HEK293 (cell line): Measurements from ENCODE around the gene SPECC1.
A peak's percentile ranks its signal among the peaks of the same experiment; 100 is the strongest.

Source experiments
- CTCF ChIA-PET: fragments of 350-600 bp; formaldehyde crosslinking; extraction: SDS; loops from one replicate; lab custom pipeline; 2021; ENCODE audit warnings: antibody characterized with exemption; lab: Yijun Ruan, JAX
- POLR2A ChIA-PET: fragments of 300-600 bp; formaldehyde crosslinking; extraction: SDS; loops from one replicate; lab custom pipeline; 2020; ENCODE audit warnings: antibody characterized with exemption, inconsistent platforms; lab: Yijun Ruan, JAX
- H3K27ac ChIP-seq: fragments of 200-500 bp; sonication (Bioruptor generic); 2 replicates; pipeline ENCODE4 v1.5.1; 2014; ENCODE audit warnings: low read depth, low read length, control low read depth, inconsistent platforms; ENCODE audit errors: extremely low read depth
- H3K36me3 ChIP-seq, 2 experiments: fragments of 200-500 bp in 1 of 2; sonication (Bioruptor generic) in 1 of 2; 1 replicate in 1 of 2; 2 replicates in 1 of 2; pipeline ENCODE4 v1.5.1; 2014 to 2017; ENCODE audit warnings: inconsistent platforms in 2 of 2, low read length in 2 of 2; ENCODE audit not compliant: control insufficient read depth in 2 of 2, insufficient read depth in 1 of 2
- H3K4me1 ChIP-seq: fragments of 200-500 bp; sonication (Bioruptor generic); 2 replicates; pipeline ENCODE4 v1.5.1; 2014; ENCODE audit warnings: mild to moderate bottlenecking, low read length, inconsistent platforms; ENCODE audit not compliant: control insufficient read depth, insufficient read depth
- H3K4me3 ChIP-seq: 2 replicates; pipeline ENCODE4 v1.5.1; 2011; ENCODE audit warnings: low read depth, mild to moderate bottlenecking, control low read depth, low read length, moderate library complexity
- H3K9me3 ChIP-seq: fragments of 200-500 bp; sonication (Bioruptor generic); 2 replicates; pipeline ENCODE4 v1.5.1; 2014; ENCODE audit warnings: low read depth, low read length, inconsistent platforms; ENCODE audit not compliant: control insufficient read depth, insufficient read depth
- GLIS1 ChIP-seq: fragments of 450-650 bp; formaldehyde crosslinking; IDR thresholded peaks from 2 replicates; pipeline ENCODE4 v1.5.1; 2016; ENCODE audit warnings: missing biosample characterization, missing genetic modification characterization
- KLF1 ChIP-seq: fragments of 450-650 bp; formaldehyde crosslinking; IDR thresholded peaks from 2 replicates; pipeline ENCODE4 v1.5.1; 2016; ENCODE audit warnings: missing biosample characterization, missing genetic modification characterization
- KLF9 ChIP-seq: fragments of 450-650 bp; formaldehyde crosslinking; IDR thresholded peaks from 2 replicates; pipeline ENCODE4 v1.5.1; 2016; ENCODE audit warnings: missing biosample characterization, missing genetic modification characterization, low read depth
- REPIN1 ChIP-seq: fragments of 450-650 bp; formaldehyde crosslinking; IDR thresholded peaks from 2 replicates; pipeline ENCODE4 v1.5.1; 2017; ENCODE audit warnings: missing biosample characterization, missing genetic modification characterization, low read depth
- REST ChIP-seq: fragments of 450-650 bp; formaldehyde crosslinking; IDR thresholded peaks from 2 replicates; pipeline ENCODE4 v1.5.1; 2016; ENCODE audit warnings: missing biosample characterization, missing genetic modification characterization
- ZBTB49 ChIP-seq: fragments of 450-650 bp; formaldehyde crosslinking; IDR thresholded peaks from 2 replicates; pipeline ENCODE4 v1.5.1; 2016; ENCODE audit warnings: missing biosample characterization, missing genetic modification characterization, low read depth
- ZFHX2 ChIP-seq: fragments of 450-650 bp; formaldehyde crosslinking; conservative IDR thresholded peaks from 2 replicates; pipeline ENCODE4 v1.5.1; 2016; ENCODE audit warnings: missing biosample characterization, missing genetic modification characterization
- ZFP69B ChIP-seq: fragments of 450-650 bp; formaldehyde crosslinking; IDR thresholded peaks from 2 replicates; pipeline ENCODE4 v1.5.1; 2016; ENCODE audit warnings: missing biosample characterization, missing genetic modification characterization
- ZIC2 ChIP-seq: fragments of 450-650 bp; formaldehyde crosslinking; IDR thresholded peaks from 2 replicates; pipeline ENCODE4 v1.5.1; 2016; ENCODE audit warnings: missing biosample characterization, missing genetic modification characterization
- ZNF132 ChIP-seq: fragments of 450-650 bp; formaldehyde crosslinking; IDR thresholded peaks from 2 replicates; pipeline ENCODE4 v1.5.1; 2017; ENCODE audit warnings: missing biosample characterization, missing genetic modification characterization, borderline replicate concordance
- ZNF146 ChIP-seq: fragments of 450-650 bp; formaldehyde crosslinking; IDR thresholded peaks from 2 replicates; pipeline ENCODE4 v1.5.1; 2016; ENCODE audit warnings: missing biosample characterization, missing genetic modification characterization
- ZNF148 ChIP-seq: fragments of 450-650 bp; formaldehyde crosslinking; IDR thresholded peaks from 2 replicates; pipeline ENCODE4 v1.5.0; 2017; ENCODE audit warnings: missing biosample characterization, missing genetic modification characterization, borderline replicate concordance
- ZNF184 ChIP-seq: fragments of 450-650 bp; IDR thresholded peaks from 2 replicates; pipeline ENCODE4 v1.5.1; 2018; ENCODE audit warnings: missing biosample characterization, mild to moderate bottlenecking, missing genetic modification characterization
- ZNF350 ChIP-seq: fragments of 450-650 bp; formaldehyde crosslinking; IDR thresholded peaks from 2 replicates; pipeline ENCODE4 v1.5.0; 2017; ENCODE audit warnings: missing biosample characterization, mild to moderate bottlenecking, missing genetic modification characterization
- ZNF423 ChIP-seq: fragments of 450-650 bp; formaldehyde crosslinking; IDR thresholded peaks from 2 replicates; pipeline ENCODE4 v1.5.1; 2016; ENCODE audit warnings: missing biosample characterization, missing genetic modification characterization
- ZNF654 ChIP-seq: fragments of 450-650 bp; formaldehyde crosslinking; IDR thresholded peaks from 2 replicates; pipeline ENCODE4 v1.5.1; 2016; ENCODE audit warnings: low read depth, missing biosample characterization, missing genetic modification characterization
- ZNF747 ChIP-seq: fragments of 450-650 bp; formaldehyde crosslinking; IDR thresholded peaks from 2 replicates; pipeline ENCODE4 v1.5.1; 2016; ENCODE audit warnings: missing biosample characterization, missing genetic modification characterization

The SPECC1 gene

DNA sequence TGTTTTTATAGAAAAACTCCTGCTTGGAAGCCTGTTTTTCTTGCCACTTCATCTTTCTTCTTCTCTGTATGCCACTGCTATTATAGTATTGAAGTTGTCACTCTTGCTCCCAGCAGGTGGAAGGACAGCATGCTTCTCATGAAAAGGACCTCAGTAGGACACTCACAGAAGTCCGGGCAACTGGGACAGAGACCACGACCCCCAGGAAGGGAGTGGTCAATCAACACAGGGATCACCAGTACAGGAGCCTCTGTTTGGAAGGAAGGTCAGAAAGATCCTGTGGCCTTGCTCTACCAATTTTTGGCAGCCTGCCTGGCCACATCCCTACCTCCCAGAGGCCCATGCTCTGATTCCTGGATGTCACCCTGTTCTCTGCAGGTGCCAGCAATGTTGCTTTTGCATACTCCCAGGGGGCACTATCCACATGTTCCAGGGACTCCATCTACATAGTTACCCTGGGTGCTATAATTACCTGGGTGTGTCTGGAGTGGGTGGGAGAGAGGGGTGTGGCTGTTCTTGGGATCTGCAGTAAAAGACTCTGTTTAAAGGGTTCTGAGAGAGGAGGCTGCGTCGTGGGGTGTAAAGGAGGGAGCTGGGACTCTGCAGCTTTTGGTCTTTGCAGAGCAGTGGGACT is 17.8 kb upstream of the SPECC1 start:
- no peaks in the 10 kb centered on the region for H3K9me3 ChIP-seq
- TF ChIP-seq ZNF350 (tag by site-specific recombination), result no peak
- peak; percentile 76 for TF ChIP-seq GLIS1 (tag by site-specific recombination)
- TF ChIP-seq REPIN1 (tag by site-specific recombination), result no peak
- no peak for TF ChIP-seq REST (tag by site-specific recombination)
- TF ChIP-seq ZBTB49 (tag by site-specific recombination), result no peak
- peak; percentile 54 for TF ChIP-seq KLF9
- TF ChIP-seq ZNF423 (tag by site-specific recombination), result 0 out of 2 replicates have a peak, but pooled peaks have one; percentile 52
- TF ChIP-seq ZNF132 (tag by site-specific recombination), result no peak
- no peak for TF ChIP-seq ZNF654 (tag by site-specific recombination)
- 0 out of 2 replicates have a peak, but pooled peaks have one; percentile 11 for TF ChIP-seq ZFHX2 (tag by site-specific recombination)
- no peak for TF ChIP-seq ZNF747 (tag by site-specific recombination)
- TF ChIP-seq ZIC2 (tag by site-specific recombination), result peak; percentile 96
- TF ChIP-seq ZFP69B (tag by site-specific recombination), result no peak
- peak; percentile 95 for TF ChIP-seq KLF1 (tag by site-specific recombination)
- TF ChIP-seq ZNF184, result no peak
- no peak for TF ChIP-seq ZNF146
- no peak for TF ChIP-seq ZNF148 (tag by site-specific recombination)
- no peaks in the 10 kb centered on the region; a peak in 1 of 3 replicates for H3K36me3 ChIP-seq
- H3K4me1 ChIP-seq, result no peaks in the 10 kb centered on the region
- H3K27ac ChIP-seq, result no peak overlapping the region
- no peak overlapping the region for H3K4me3 ChIP-seq
- POLR2A ChIA-PET, result no interaction called here
- CTCF ChIA-PET, result interaction anchor here (0.7 to 4.6 kb wide), 5 partner anchors 15 to 129 kb away, joined by 3 to 68 read pairs (median 29); partner anchors contain the start of genes AKAP10 and SPECC1
